Measurements from ENCODE around the gene NXPH4. TPM values are rescaled to one million over a fixed set of nuclear protein-coding genes. Genes with fewer than 3 reads are reported as not detected.

Gene NXPH4
- total RNA-seq, 4 donors from 2014 or later, result 0.21 to 5.0 (median 2.5) TPM

DNA sequence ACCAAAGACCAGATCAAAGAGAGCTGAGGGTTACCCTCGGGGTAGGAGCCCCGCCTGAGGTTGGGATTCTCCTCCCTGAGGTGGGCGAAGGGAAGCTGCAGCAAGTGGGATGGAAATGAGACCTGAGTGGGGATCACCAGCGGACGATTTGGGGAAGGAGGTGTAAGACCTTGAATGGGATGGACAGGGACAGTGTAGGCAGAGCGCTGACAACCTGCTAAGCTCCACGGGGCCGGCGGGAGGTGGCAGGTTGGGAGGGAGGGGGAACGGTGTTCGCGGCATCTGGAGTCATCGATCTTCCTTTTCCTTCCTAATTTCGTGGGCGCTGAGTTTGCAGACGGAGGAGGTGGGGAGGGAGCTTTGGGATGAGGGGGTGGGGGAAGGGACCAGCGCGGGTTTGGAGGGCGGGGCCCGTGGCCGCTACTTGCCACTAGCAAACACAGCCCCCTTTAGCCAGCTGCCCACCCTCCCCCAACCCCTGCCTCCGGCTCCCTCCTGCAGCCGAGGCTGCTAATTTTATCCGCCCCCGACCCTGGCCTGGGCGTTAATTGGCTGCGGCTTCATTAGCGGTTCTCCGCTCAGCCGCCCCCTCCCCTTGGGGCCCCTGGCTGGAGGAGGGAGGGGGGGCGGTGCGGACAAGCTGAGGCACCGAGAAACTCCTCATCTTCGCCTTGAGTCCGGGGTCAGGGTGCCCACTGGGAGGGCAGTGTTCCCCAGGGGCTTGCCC, 10.2 kb downstream of the NXPH4 start:
- Histone ChIP-seq H3K4me1 (peaks cover 27 to 64% (median 28%) of the 10 kb centered on the region in 3 donors), H3K27ac (no peak overlapping the region), H3K27me3 (peaks cover 0 to 55% (median 11%) of the 10 kb centered on the region in 4 donors), H3K4me3 (peak overlapping the region in 2 of 4 donors; percentile 9 to 34), H3K9me3 (no peaks in the 10 kb centered on the region), H3K36me3 (peaks cover 3 to 11% (median 4%) of the 10 kb centered on the region in 3 donors)
- 17 to 25% methylated on average over 11 to 18 of the region's 35 CpGs for WGBS, 2 donors
- TF ChIP-seq, protein P1, sequence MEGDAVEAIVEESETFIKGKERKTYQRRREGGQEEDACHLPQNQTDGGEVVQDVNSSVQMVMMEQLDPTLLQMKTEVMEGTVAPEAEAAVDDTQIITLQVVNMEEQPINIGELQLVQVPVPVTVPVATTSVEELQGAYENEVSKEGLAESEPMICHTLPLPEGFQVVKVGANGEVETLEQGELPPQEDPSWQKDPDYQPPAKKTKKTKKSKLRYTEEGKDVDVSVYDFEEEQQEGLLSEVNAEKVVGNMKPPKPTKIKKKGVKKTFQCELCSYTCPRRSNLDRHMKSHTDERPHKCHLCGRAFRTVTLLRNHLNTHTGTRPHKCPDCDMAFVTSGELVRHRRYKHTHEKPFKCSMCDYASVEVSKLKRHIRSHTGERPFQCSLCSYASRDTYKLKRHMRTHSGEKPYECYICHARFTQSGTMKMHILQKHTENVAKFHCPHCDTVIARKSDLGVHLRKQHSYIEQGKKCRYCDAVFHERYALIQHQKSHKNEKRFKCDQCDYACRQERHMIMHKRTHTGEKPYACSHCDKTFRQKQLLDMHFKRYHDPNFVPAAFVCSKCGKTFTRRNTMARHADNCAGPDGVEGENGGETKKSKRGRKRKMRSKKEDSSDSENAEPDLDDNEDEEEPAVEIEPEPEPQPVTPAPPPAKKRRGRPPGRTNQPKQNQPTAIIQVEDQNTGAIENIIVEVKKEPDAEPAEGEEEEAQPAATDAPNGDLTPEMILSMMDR (IDR thresholded peaks at IDR 0.05), result no peak
- no peak for TF ChIP-seq POLR2A (IDR thresholded peaks at IDR 0.05)
- intact Hi-C loops (cut with DNase I), result no loop called here
- DNase-seq, result no peak

GRCh38 chr12:57227315-57228115, 10.9 kb downstream of the NXPH4 start:
- Histone ChIP-seq H3K27ac (no peak overlapping the region), H3K27me3 (peaks cover 0 to 48% (median 11%) of the 10 kb centered on the region in 4 donors), H3K36me3 (peaks cover 10 to 19% (median 11%) of the 10 kb centered on the region in 3 donors), H3K4me3 (no peak overlapping the region), H3K9me3 (no peaks in the 10 kb centered on the region), H3K4me1 (peaks cover 27 to 72% (median 28%) of the 10 kb centered on the region in 3 donors)
- TF ChIP-seq POLR2A (IDR thresholded peaks at IDR 0.05), result no peak
- TF ChIP-seq, protein P1 (IDR thresholded peaks at IDR 0.05), result no peak
- DNase-seq, result no peak
- intact Hi-C loops (cut with DNase I), result no loop called here
- WGBS, 2 donors, result 62 to 84% methylated on average over 6 to 7 of the region's 8 CpGs

DNA sequence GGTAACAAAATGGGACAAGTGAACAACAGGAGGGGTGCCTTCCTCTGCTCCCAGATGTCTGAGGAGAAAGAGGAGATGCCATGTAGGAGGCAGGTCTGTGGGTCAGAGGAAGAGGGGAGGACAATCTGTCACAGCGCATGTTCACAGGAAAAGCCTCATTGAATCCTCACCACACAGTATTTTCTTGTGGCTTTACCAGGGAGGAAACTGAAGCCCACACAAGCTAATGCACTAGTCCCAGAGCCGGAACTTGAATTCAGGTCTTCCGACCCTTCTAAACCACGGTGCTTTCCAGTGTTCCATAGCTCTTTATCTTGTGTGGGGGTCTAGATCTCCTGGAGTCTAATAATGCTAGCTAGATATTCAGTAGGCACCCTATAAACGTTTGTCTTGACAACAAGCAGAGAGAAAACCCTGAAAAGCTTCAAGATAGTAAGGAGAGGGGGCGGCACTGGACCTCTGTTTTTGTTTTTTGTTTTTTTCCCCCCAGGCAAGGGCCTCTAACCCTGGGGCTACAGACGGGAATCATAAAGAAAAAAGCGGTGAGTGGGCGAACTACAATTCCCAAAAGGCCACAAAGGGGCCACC, 12.5 kb downstream of the NXPH4 start:
- WGBS, 2 donors, result 8 to 12% methylated on average over 9 of the region's 9 CpGs
- no peak for DNase-seq
- peaks cover 27 to 88% (median 28%) of the 10 kb centered on the region in 3 donors for H3K4me1 ChIP-seq
- H3K27me3 ChIP-seq, result peaks cover 0 to 31% (median 7%) of the 10 kb centered on the region in 4 donors
- no peaks in the 10 kb centered on the region for H3K9me3 ChIP-seq
- H3K36me3 ChIP-seq, result peaks cover 15 to 35% (median 27%) of the 10 kb centered on the region in 3 donors
- peak overlapping the region; percentile 67 to 84 (median 70) for H3K4me3 ChIP-seq
- H3K27ac ChIP-seq, result peak overlapping the region in 3 of 4 donors; percentile 77 to 85 (median 78)
- TF ChIP-seq, protein P1 (IDR thresholded peaks at IDR 0.05), result peak in 4 of 6 experiments; percentile 25 to 40 (median 30)
- no peak for TF ChIP-seq POLR2A (IDR thresholded peaks at IDR 0.05)
- intact Hi-C loops (cut with DNase I), result no loop called here

GRCh38 chr12:57229634-57230380, 13.2 kb downstream of the NXPH4 start, which contains the start of gene SHMT2:
TSS of gene SHMT2 (plus strand) at chr12:57229711. CDS start at chr12:57229779, 68 bp downstream.
- peak within 1 kb of the TSS; percentile 74 to 85 (median 78) for H3K27ac ChIP-seq
- peaks cover 0 to 25% (median 4%) of the 10 kb centered on the region in 4 donors for H3K27me3 ChIP-seq
- WGBS, 2 donors, result 0% methylated on average over 24 to 28 of the region's 42 CpGs
- H3K36me3 ChIP-seq, result peaks cover 15 to 42% (median 31%) of the 10 kb centered on the region in 3 donors
- no peak for DNase-seq
- H3K4me3 ChIP-seq, result peak within 1 kb of the TSS; percentile 67 to 84 (median 70)
- intact Hi-C loops (cut with DNase I), result no loop called here
- H3K9me3 ChIP-seq, result no peaks in the 10 kb centered on the region
- peaks cover 24 to 91% (median 31%) of the 10 kb centered on the region in 3 donors for H3K4me1 ChIP-seq
- TF ChIP-seq POLR2A (IDR thresholded peaks at IDR 0.05), result peak in 2 of 4 donors; percentile 36 to 41
- TF ChIP-seq, protein P1 (IDR thresholded peaks at IDR 0.05), result peak in 2 of 6 experiments; percentile 31 to 59

All from esophagus squamous epithelium (tissue), 5 donors.